Measurements from ENCODE around the gene SOX11.

Gene SOX11

DNA sequence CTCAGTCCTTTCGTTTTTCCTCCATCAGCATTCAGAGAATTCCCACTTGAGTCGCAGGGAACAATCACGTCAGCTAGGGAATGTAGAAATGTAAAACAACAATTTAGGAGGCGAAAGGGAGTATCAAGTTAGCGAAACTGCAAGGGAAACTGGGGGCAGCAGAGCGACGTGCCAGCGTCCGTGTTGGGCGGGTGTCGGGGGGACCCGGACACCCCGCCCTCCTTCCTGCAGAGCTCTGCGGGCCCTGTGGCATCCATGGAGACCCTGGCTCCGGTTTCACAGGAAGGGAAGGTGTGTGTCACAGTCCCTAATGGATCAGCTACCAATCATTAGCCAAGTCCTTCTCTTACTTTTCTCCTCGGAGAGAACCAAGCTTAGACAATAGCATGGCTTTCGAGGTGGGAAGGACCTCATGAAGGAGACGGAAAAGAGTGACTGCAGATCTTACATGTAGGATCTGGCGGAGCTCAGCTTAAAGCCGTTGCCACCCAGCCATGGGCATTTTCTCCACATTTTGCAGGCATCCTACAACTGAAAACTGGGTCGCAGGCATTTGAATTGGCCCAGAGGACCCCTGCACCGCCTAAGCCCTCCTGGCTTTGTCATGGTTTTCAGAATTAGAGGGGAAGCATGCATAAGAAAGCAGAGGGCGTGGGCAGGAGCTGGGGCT lies 33.7 kb downstream of the SOX11 start:
- DNase-seq = no peak

DNA sequence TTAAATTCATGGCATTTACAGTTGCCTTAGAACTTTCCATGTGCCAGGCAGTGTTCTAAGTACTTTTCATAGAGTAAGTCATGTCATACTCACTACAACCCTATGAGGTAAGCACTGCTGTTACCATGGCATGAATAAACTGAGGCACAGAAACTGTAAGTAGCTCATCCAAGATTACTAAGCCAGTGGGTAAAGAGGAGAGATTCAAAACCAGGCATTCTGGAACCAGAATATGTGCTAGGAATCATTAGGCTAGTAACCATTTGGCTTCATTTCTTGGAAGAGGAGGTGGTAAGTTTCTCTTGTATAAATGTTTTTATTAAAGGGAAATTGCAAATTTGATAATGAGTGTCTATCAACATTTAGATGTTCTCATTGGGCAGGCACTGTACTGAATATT lies 35.1 kb downstream of the SOX11 start:
- DNase-seq = no peak

DNA sequence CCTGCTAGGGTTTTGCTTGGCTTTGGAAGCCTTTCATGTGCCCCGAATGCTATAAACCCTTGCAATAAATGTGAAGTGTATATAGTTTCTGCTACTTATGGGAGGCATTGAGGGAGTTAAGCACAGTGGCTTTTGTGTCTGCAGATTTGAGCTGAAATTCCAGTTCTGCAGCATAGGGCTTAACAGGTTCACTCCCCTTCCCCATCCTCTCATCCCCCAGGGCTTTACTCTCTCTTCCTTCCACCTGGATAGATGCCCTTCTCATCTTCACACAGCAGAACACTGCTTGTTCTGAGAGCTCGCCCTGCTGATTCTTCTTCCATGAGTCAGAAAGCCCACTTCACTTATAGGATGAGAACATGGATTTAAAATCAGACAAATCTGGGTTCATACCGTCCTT lies 37.2 kb downstream of the SOX11 start:
- DNase-seq = no peak

DNA sequence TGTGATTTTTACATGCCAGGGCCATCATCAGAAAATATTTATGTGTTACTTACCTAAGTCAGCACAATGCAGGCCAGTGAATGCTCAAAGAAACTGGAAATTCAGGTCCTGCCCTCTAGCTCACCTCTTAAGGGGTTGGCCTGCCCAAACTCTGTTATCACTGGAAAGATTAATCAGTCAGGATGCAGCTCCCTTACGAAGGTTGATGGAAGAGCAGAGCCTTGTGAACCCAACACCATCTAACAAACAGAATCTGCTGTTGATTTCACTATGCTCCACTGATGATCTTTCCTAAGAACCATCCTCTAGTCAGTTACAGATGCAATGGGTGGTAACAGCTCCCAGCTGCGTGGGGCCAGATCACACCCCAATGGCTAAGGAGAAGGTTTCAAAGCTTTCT lies 38.2 kb downstream of the SOX11 start:
- no peak for DNase-seq

DNA sequence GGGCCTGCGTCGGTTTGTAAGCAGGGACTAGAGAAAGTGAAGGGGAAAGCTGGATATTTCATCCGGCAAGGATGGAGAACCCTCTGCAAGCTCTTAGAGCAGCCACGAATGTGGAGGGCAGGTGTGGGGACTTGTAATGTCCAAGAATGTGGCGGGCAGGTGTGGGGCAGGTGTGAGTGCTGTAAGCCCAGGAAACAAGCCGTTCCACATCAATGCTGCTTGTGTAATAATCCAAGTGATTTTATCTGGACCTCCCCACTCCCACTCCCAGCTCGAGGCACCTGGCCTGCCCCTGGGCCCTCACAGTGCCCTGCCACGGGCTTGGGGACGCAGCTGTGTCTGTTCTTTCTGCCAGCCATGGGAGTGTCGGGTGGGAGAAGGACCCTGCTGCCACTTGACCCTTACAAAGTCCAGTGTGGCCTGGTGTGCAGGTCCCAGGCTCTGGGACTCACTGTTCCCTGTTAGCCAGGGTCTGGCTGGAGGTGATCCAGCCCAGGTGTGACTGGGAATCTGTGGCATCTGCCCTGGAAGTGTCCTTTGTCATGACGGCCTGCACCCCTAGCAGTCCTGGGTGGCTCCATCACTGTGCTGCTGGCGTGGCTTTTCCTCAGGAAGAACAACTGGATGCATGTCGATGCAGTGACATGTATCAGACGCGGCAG lies 42.8 kb downstream of the SOX11 start:
- peak; percentile 15 for DNase-seq

GRCh38 chr2:5735521-5735861 lies 43.3 kb downstream of the SOX11 start:
- no peak for DNase-seq

DNA sequence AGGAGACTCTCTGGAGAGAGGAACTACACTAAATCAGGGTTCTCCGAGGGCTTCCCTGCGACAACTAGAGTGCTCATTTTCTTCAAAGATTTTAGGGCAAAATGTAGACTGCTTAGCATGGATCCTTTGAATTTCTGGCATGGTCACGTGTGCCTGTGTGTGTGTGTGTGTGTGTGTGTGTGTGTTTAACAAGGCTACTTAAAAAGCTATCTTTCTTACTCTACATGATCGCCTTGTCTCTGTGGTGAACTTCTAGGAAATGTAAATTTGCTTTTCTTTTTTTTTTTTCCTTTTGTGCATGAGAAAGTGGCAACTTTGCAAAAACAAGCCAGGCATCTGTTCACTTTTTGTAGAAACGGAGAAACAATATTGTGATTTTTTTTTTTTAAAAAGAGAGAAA lies 43.9 kb downstream of the SOX11 start:
- DNase-seq = no peak

GRCh38 chr2:5736886-5737285 lies 44.7 kb downstream of the SOX11 start:
- DNase-seq = no peak

DNA sequence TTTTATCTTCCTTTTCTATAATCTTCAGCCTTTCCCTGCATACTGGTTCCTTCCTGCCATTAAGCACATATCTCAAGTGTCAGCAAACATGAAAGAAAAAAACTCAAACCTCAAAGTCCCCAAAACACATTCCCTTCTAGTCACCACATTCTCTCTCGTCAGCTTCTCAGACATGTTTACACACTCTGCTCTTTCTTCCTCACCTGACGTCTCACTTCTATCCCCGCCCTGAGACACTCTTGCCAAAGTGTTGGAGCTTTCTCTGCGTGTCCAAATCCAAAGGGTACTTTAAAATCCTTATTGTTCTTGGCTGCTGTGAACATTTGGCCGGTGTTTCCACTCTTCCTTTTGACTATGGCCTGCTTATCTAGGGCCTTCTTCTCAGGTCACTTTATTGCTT lies 47.9 kb downstream of the SOX11 start:
- peak; percentile 1 for DNase-seq

DNA sequence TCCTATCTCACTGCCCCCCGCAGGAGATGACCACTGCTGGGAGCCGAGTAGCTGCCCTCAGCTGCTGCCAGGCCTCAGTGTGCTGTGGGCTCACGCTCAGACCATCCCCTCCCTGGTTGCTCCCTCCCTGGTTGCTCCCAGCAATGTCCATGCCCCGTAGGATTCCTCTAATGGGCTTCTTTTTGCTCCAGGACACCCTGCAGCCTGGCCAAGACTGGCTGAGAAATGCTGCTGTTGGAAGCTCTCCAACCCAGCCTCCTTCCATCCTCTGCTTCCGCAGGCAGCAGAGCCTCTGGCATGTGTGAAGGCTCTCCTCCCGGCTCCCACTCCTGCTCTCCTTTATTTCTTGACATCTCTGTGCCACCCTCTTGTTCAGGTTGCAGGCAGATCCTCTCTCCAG lies 48.6 kb downstream of the SOX11 start:
- DNase-seq = no peak

DNA sequence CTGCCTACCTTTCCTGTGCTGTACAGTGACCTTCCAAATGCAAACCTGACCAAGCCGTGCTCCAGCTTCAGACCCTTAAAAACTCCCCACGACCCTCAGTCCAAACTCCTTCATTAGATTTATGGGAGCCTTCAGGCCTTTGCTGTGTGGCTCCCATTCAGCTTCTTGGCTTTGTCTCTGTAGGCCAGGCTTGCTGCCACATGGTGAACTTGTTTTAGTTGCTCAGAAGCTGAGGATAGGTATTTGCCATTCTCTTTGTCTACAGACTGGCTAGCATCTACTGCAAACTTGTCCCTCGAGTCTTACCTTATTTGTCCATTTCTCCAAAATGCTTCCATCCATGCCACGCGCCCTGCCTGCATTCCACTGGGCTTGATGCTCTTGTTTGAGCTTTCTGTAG lies 49.1 kb downstream of the SOX11 start:
- no peak for DNase-seq

- DNase-seq = peak; percentile 1
Measured at GRCh38 chr2:5742126-5742525, 49.9 kb downstream of the SOX11 start.

- DNase-seq = no peak
Measured at GRCh38 chr2:5748391-5748790, 56.2 kb downstream of the SOX11 start.

GRCh38 chr2:5748946-5749345 lies 56.8 kb downstream of the SOX11 start:
- DNase-seq = no peak

DNA sequence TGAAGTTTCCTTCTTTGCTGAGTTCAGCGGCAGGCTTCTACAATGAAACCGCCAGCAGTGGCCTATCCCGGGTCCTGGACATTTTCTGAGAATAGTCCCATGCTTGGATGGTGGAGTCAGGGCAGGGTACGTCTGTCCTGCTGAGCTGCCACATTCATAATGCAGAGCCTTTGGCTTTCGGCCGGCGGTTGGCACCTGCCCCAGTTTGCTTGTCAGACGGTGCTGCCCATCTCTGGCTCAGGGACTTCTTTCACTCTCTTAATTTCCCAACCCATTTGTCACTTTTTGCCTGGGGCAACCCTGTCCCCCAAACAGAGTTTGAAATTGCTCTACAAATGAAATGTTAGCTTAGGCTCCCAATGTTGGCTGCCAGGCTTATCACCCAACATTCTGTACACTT lies 57.2 kb downstream of the SOX11 start:
- DNase-seq = no peak

All from NCI-H2029 (cell line).